Breast epithelium (tissue), 4 donors: Measurements from ENCODE around the gene GADD45G. TPM values are rescaled to one million over a fixed set of nuclear protein-coding genes. Genes with fewer than 3 reads are reported as not detected.

Experiments used
- DNase-seq, 2 donors: peaks; one replicate each; pipeline ENCODE4 v3.0.0-alpha.2; 2019; ENCODE audit warnings: low spot score in 2 of 2
- H3K27ac ChIP-seq, 2 donors: fragments of 200-600 bp; sonication (generic) in 1 of 2; one replicate each; pipeline ENCODE4 v1.5.1; 2016 to 2019; ENCODE audit warnings: mild to moderate bottlenecking in 1 of 2
- H3K27me3 ChIP-seq, 2 donors: fragments of 200-600 bp; sonication (generic) in 1 of 2; one replicate each; pipeline versions ENCODE4 v1.5.1 to v1.6.0; 2017 to 2019; ENCODE audit warnings: control low read depth in 1 of 2, mild to moderate bottlenecking in 1 of 2
- H3K36me3 ChIP-seq: fragments of 200-600 bp; one replicate; pipeline ENCODE4 v1.5.1; 2019
- H3K4me1 ChIP-seq, 2 donors: fragments of 200-600 bp; sonication (generic); one replicate each; pipeline ENCODE4 v1.5.1; 2016 to 2019; ENCODE audit warnings: control low read depth in 1 of 2
- H3K4me3 ChIP-seq, 3 donors: fragments of 200-600 bp; sonication (generic); 1 replicate in 2 of 3; 2 replicates in 1 of 3; pipeline ENCODE4 v1.5.1; 2016 to 2019; ENCODE audit warnings: mild to moderate bottlenecking in 3 of 3, moderate library complexity in 2 of 3
- H3K9me3 ChIP-seq, 2 donors: fragments of 200-600 bp; sonication (generic) in 1 of 2; one replicate each; pipeline ENCODE4 v1.5.1; 2016 to 2019; ENCODE audit warnings: control low read depth in 1 of 2
- POLR2A ChIP-seq: fragments of 450-650 bp; IDR thresholded peaks from one replicate; pipeline ENCODE4 v1.6.1; 2016; ENCODE audit warnings: antibody characterized with exemption, mild to moderate bottlenecking, moderate library complexity
- POLR2AphosphoS5 ChIP-seq, 3 donors: sonication (generic); formaldehyde crosslinking; IDR thresholded peaks; one replicate each; pipeline ENCODE4 v1.6.1; 2017; ENCODE audit warnings: antibody characterized with exemption in 3 of 3
- intact Hi-C: fragments of 100-400 bp; cut with DNase I; formaldehyde crosslinking; loops from one replicate; pipeline ENCODE4 v1.15.1; 2023; ENCODE audit warnings: low total_unique reads
- total RNA-seq, 3 donors: library from RNA; depleted of rRNA; stranded (reverse); fragments of >200 nt; gene quantifications; one replicate each; pipeline ENCODE4 v1.1.0, GENCODE V29; 2016
- TF ChIP-seq, protein P1 (sequence below), 3 donors: fragments of 450-650 bp; IDR thresholded peaks; one replicate each; pipeline ENCODE4 v1.5.1; 2016 to 2017; ENCODE audit warnings: antibody characterized with exemption in 3 of 3, mild to moderate bottlenecking in 3 of 3, moderate library complexity in 3 of 3

GADD45G gene
- total RNA-seq, 3 donors from 2014 or later = 13.0 to 24.3 (median 15.8) TPM

DNA sequence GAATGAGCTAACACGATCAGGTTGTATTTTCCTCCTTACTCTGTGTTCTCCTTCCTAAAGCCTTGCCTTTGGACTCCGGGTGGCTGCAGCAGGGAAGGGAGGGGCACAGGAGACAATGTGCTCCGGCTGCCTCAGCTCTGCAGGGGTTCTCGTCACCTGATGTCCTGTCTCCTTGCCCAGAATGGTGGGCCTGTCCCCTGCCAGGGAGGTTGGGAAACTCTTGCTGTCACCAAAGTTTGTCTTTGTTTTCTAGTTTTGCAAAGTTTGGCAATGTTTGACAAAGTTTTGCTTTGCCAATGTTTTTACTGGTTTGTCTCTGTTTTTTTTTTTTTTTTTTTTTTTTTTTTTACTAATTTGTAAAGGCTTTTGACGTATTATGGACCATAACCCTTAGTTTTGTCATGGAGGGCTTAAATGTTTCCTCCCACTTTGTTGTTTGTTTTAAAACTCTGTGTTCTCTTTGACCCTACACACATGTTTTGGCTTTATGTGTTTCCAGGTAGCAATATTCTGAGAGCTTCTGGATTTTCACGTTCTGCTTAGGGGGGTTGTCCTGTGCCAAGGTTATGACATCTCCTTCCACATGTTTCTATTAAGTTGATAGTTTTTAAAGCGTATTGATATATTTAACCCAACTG lies 49.3 kb downstream of the GADD45G start:
- H3K9me3 ChIP-seq = no peaks in the 10 kb centered on the region
- no peaks in the 10 kb centered on the region for H3K36me3 ChIP-seq
- H3K4me3 ChIP-seq = no peak overlapping the region
- no peak for TF ChIP-seq POLR2A
- TF ChIP-seq POLR2AphosphoS5 (IDR thresholded peaks at IDR 0.05) = no peak
- TF ChIP-seq, protein P1, sequence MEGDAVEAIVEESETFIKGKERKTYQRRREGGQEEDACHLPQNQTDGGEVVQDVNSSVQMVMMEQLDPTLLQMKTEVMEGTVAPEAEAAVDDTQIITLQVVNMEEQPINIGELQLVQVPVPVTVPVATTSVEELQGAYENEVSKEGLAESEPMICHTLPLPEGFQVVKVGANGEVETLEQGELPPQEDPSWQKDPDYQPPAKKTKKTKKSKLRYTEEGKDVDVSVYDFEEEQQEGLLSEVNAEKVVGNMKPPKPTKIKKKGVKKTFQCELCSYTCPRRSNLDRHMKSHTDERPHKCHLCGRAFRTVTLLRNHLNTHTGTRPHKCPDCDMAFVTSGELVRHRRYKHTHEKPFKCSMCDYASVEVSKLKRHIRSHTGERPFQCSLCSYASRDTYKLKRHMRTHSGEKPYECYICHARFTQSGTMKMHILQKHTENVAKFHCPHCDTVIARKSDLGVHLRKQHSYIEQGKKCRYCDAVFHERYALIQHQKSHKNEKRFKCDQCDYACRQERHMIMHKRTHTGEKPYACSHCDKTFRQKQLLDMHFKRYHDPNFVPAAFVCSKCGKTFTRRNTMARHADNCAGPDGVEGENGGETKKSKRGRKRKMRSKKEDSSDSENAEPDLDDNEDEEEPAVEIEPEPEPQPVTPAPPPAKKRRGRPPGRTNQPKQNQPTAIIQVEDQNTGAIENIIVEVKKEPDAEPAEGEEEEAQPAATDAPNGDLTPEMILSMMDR (IDR thresholded peaks at IDR 0.05) = no peak
- intact Hi-C loops = loop anchor here (10.0 kb wide), 1 partner anchor 1399 kb away; no protein-coding TSS in a partner anchor
- no peaks in the 10 kb centered on the region for H3K4me1 ChIP-seq
- no peak for DNase-seq
- peak overlapping the region in 1 of 2 donors; percentile 48 for H3K27ac ChIP-seq
- H3K27me3 ChIP-seq = no peaks in the 10 kb centered on the region

DNA sequence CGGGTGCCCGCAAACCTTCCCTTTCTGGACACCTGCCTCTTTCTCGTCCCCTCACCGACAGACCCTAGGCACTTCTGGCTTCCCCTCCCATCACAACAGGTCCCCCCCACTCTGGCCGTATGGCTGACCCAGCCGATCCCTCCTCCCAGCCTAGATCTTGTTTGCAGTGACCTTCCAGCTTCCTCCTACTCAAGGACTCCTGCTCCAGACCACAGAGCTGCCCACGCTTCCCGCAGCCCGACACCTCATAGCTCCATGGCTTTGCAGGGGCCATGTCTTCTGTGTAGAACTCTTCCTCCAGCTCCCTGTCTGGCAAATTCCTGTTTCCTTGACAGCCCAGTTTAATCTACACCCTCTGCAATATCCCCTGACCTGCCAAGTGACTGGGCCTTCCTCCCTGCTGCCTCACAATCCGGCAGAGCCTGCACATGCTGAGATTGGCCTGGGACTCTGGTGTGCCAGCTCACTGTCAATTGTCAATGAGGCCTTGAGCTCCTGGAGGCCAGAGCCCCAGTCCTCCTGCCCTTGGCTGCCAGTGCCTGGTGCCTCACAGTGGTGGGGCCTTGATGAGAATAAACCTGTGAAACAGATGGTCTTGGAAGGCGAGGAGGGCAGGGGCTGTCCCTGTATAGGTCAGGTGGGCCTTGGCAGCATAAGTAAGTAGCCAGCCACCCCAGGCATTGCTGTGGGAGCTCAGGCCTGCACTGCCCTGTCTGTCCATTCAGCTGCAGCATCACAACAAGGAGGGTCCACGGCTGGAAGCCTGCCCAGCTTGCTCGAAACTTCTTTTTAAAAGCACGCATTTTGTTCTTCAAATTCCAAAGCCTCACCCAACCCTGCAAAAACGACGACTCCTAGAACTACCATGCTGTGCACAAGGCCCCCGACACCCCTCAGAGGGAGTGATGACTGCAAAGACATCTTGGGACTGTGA lies 50.5 kb downstream of the GADD45G start:
- DNase-seq = peak in 1 of 2 donors; percentile 47
- H3K4me3 ChIP-seq = no peak overlapping the region
- no peaks in the 10 kb centered on the region for H3K36me3 ChIP-seq
- no peaks in the 10 kb centered on the region for H3K27me3 ChIP-seq
- no peaks in the 10 kb centered on the region for H3K9me3 ChIP-seq
- TF ChIP-seq POLR2AphosphoS5 (IDR thresholded peaks at IDR 0.05) = no peak
- TF ChIP-seq, protein P1 (IDR thresholded peaks at IDR 0.05) = no peak
- TF ChIP-seq POLR2A = no peak
- intact Hi-C loops = loop anchor here (10.0 kb wide), 1 partner anchor 1401 kb away; no protein-coding TSS in a partner anchor
- H3K4me1 ChIP-seq = no peaks in the 10 kb centered on the region
- no peak overlapping the region for H3K27ac ChIP-seq

Other genes with a start within 250 kb of the GADD45G start
- 10 to 100 TPM in 2 of 3 donors, 1 to 10 TPM in 1; 9.9 to 24.6 (median 16.1) TPM for gene SEMA4D, start 106.9 kb upstream of the GADD45G start, total RNA-seq